WTC11 (cell line): ENCODE measurements around the gene TFAP2B. TPM values are rescaled to one million over a fixed set of nuclear protein-coding genes. Genes with fewer than 3 reads are reported as not detected.
A peak's percentile ranks its signal among the peaks of the same experiment; 100 is the strongest.

Source experiments
- ATAC-seq: fragments of 200-7000 bp; cut with Tn5 transposase; 2 replicates; pipeline ENCODE4 v1.10.0; 2021; ENCODE audit warnings: mild to moderate bottlenecking, moderate library complexity
- CTCF ChIA-PET: fragments of 300-600 bp; sonication (Branson Sonifier 250); formaldehyde crosslinking; loops from one replicate; lab custom pipeline; 2021; ENCODE audit warnings: antibody characterized with exemption; lab: Charles Lee
- POLR2A ChIA-PET: fragments of 350-600 bp; sonication (Branson Sonifier 250); formaldehyde crosslinking; loops from one replicate; lab custom pipeline; 2021; ENCODE audit warnings: antibody characterized with exemption; lab: Charles Lee
- DNase-seq: peaks from one replicate; pipeline ENCODE4 v3.0.0; 2021; ENCODE audit warnings: low spot score
- H3K27ac Mint-ChIP-seq: 2 replicates; pipeline ENCODE4 v1.8.0; 2021; ENCODE audit warnings: mixed read lengths
- H3K27me3 Mint-ChIP-seq: 2 replicates; pipeline ENCODE4 v1.8.0; 2021; ENCODE audit warnings: low read depth, mild to moderate bottlenecking, moderate library complexity, mixed read lengths
- H3K36me3 Mint-ChIP-seq: 2 replicates; pipeline ENCODE4 v1.8.0; 2021; ENCODE audit warnings: mixed read lengths
- H3K4me1 Mint-ChIP-seq: 2 replicates; pipeline ENCODE4 v1.8.0; 2022; ENCODE audit warnings: mixed read lengths
- H3K4me3 Mint-ChIP-seq: 2 replicates; pipeline ENCODE4 v1.8.0; 2021; ENCODE audit warnings: mild to moderate bottlenecking, moderate library complexity, mixed read lengths
- H3K9me3 Mint-ChIP-seq: 2 replicates; pipeline ENCODE4 v1.8.0; 2021; ENCODE audit warnings: mixed read lengths
- AFF4 ChIP-seq: sonication (generic); formaldehyde crosslinking; IDR thresholded peaks from 2 replicates; pipeline ENCODE4 v1.8.1; 2023; ENCODE audit warnings: mild to moderate bottlenecking, missing genetic modification reagents, borderline replicate concordance
- ATF2 ChIP-seq: sonication (generic); formaldehyde crosslinking; IDR thresholded peaks from 2 replicates; pipeline ENCODE4 v1.8.1; 2022; ENCODE audit warnings: low read depth, missing genetic modification reagents, borderline replicate concordance
- CTCF ChIP-seq: fragments of 200-600 bp; IDR thresholded peaks from 2 replicates; pipeline ENCODE4 v1.8.0; 2022; ENCODE audit warnings: antibody characterized with exemption
- EMX1 ChIP-seq: fragments of 250-450 bp; sonication (Bioruptor Pico); IDR thresholded peaks from 2 replicates; pipeline ENCODE4 v1.8.0; 2021; ENCODE audit warnings: mild to moderate bottlenecking
- FOXP1 ChIP-seq: sonication (generic); formaldehyde crosslinking; IDR thresholded peaks from 2 replicates; pipeline ENCODE4 v1.8.0; 2022; ENCODE audit warnings: missing genetic modification reagents, mild to moderate bottlenecking, moderate library complexity, borderline replicate concordance
- IRF2 ChIP-seq: sonication (generic); formaldehyde crosslinking; IDR thresholded peaks from 2 replicates; pipeline ENCODE4 v1.8.0; 2022; ENCODE audit warnings: low read depth, missing genetic modification reagents, borderline replicate concordance
- KAT7 ChIP-seq: sonication (generic); formaldehyde crosslinking; IDR thresholded peaks from 2 replicates; pipeline ENCODE4 v1.8.1; 2023; ENCODE audit warnings: missing genetic modification reagents, mild to moderate bottlenecking, borderline replicate concordance
- MAX ChIP-seq: sonication (generic); formaldehyde crosslinking; IDR thresholded peaks from 2 replicates; pipeline ENCODE4 v1.8.0; 2022; ENCODE audit warnings: mild to moderate bottlenecking, missing genetic modification reagents
- MYBL2 ChIP-seq: sonication (generic); formaldehyde crosslinking; IDR thresholded peaks from 2 replicates; pipeline ENCODE4 v1.8.1; 2023; ENCODE audit warnings: mild to moderate bottlenecking, moderate library complexity, missing genetic modification reagents
- NFATC4 ChIP-seq: fragments of 250-450 bp; sonication (Bioruptor Pico); IDR thresholded peaks from 2 replicates; pipeline ENCODE4 v1.9.0; 2021; ENCODE audit warnings: mild to moderate bottlenecking
- NFYB ChIP-seq: sonication (generic); formaldehyde crosslinking; conservative IDR thresholded peaks from 2 replicates; pipeline ENCODE4 v1.8.0; 2022; ENCODE audit warnings: low read depth, missing genetic modification reagents
- NR3C1 ChIP-seq: sonication (generic); formaldehyde crosslinking; conservative IDR thresholded peaks from 2 replicates; pipeline ENCODE4 v1.8.1; 2023; ENCODE audit warnings: low read depth, mild to moderate bottlenecking, missing genetic modification reagents
- PRDM15 ChIP-seq: sonication (generic); formaldehyde crosslinking; IDR thresholded peaks from 2 replicates; pipeline ENCODE4 v1.8.0; 2022; ENCODE audit warnings: missing genetic modification reagents
- SMAD4 ChIP-seq: sonication (generic); formaldehyde crosslinking; IDR thresholded peaks from 2 replicates; pipeline ENCODE4 v1.8.0; 2022; ENCODE audit warnings: mild to moderate bottlenecking, missing genetic modification reagents
- SP1 ChIP-seq: sonication (generic); formaldehyde crosslinking; conservative IDR thresholded peaks from 2 replicates; pipeline ENCODE4 v1.8.1; 2022; ENCODE audit warnings: missing genetic modification reagents
- ZBTB21 ChIP-seq: sonication (generic); formaldehyde crosslinking; IDR thresholded peaks from 2 replicates; pipeline ENCODE4 v1.8.1; 2023; ENCODE audit warnings: mild to moderate bottlenecking, missing genetic modification reagents, borderline replicate concordance
- ZMAT4 ChIP-seq: fragments of 250-450 bp; sonication (Bioruptor Pico); IDR thresholded peaks from 2 replicates; pipeline ENCODE4 v1.9.0; 2021; ENCODE audit warnings: mild to moderate bottlenecking
- ZNF121 ChIP-seq: sonication (generic); formaldehyde crosslinking; IDR thresholded peaks from 2 replicates; pipeline ENCODE4 v1.8.0; 2023; ENCODE audit warnings: missing genetic modification reagents
- ZNF219 ChIP-seq: sonication (generic); formaldehyde crosslinking; IDR thresholded peaks from 2 replicates; pipeline ENCODE4 v1.8.0; 2023; ENCODE audit warnings: missing genetic modification reagents, mild to moderate bottlenecking, borderline replicate concordance
- ZNF396 ChIP-seq: fragments of 250-450 bp; sonication (Bioruptor Pico); IDR thresholded peaks from 2 replicates; pipeline ENCODE4 v1.8.0; 2021; ENCODE audit warnings: mild to moderate bottlenecking, moderate library complexity, borderline replicate concordance
- ZNF423 ChIP-seq: fragments of 250-450 bp; sonication (Bioruptor Pico); IDR thresholded peaks from 2 replicates; pipeline ENCODE4 v2.1.2; 2022; ENCODE audit warnings: mild to moderate bottlenecking, moderate library complexity
- ZNF532 ChIP-seq: fragments of 250-450 bp; sonication (Bioruptor Pico); IDR thresholded peaks from 2 replicates; pipeline ENCODE4 v1.9.0; 2021; ENCODE audit warnings: mild to moderate bottlenecking, borderline replicate concordance
- total RNA-seq: library from RNA; stranded (reverse); gene quantifications from 3 replicates; pipeline ENCODE4 v1.2.3, GENCODE V29; 2021

Gene TFAP2B
- total RNA-seq, 1 experiment from 2014 or later: not detected

GRCh38 chr6:50842861-50843384 is 24.3 kb downstream of the TFAP2B start:
- CTCF ChIA-PET: interaction anchor here (1.0 to 1.3 kb wide), 4 partner anchors 9 to 1117 kb away, joined by 3 to 4 read pairs (median 4); no protein-coding TSS in a partner anchor
- H3K4me1 Mint-ChIP-seq: peaks cover 68% of the 10 kb centered on the region
- DNase-seq: peak; percentile 63
- H3K27ac Mint-ChIP-seq: no peak overlapping the region
- peaks cover 100% of the 10 kb centered on the region for H3K27me3 Mint-ChIP-seq
- peak overlapping the region; percentile 77 for H3K4me3 Mint-ChIP-seq
- no peaks in the 10 kb centered on the region for H3K36me3 Mint-ChIP-seq
- POLR2A ChIA-PET: interaction anchor here (2.3 kb wide), 1 partner anchor 13 kb away, joined by 6 read pairs; no protein-coding TSS in a partner anchor
- no peaks in the 10 kb centered on the region for H3K9me3 Mint-ChIP-seq
- peak; percentile 49 for ATAC-seq
- no peak for TF ChIP-seq ATF2
- TF ChIP-seq IRF2 (CRISPR knock-in tag): no peak
- no peak for TF ChIP-seq FOXP1 (CRISPR knock-in tag)
- no peak for TF ChIP-seq NFYB (CRISPR knock-in tag)
- TF ChIP-seq NFATC4 (CRISPR knock-in tag): no peak
- no peak for TF ChIP-seq ZNF121 (CRISPR knock-in tag)
- TF ChIP-seq KAT7 (CRISPR knock-in tag): no peak
- TF ChIP-seq ZBTB21 (CRISPR knock-in tag): no peak
- TF ChIP-seq CTCF: no peak
- TF ChIP-seq MAX (CRISPR knock-in tag): no peak
- TF ChIP-seq AFF4: no peak
- peak; percentile 79 for TF ChIP-seq PRDM15 (CRISPR knock-in tag)
- TF ChIP-seq MYBL2: 0 out of 2 replicates have a peak, but pooled peaks have one; percentile 29
- no peak for TF ChIP-seq NR3C1 (CRISPR knock-in tag)
- no peak for TF ChIP-seq ZMAT4 (CRISPR knock-in tag)
- TF ChIP-seq EMX1 (CRISPR knock-in tag): no peak
- no peak for TF ChIP-seq ZNF396 (CRISPR knock-in tag)
- no peak for TF ChIP-seq ZNF219 (CRISPR knock-in tag)
- TF ChIP-seq SMAD4 (CRISPR knock-in tag): no peak
- no peak for TF ChIP-seq ZNF532
- TF ChIP-seq SP1 (CRISPR knock-in tag): 0 out of 2 replicates have a peak, but pooled peaks have one; percentile 12
- TF ChIP-seq ZNF423 (CRISPR knock-in tag): no peak
